GM23338 (cell line): ENCODE results near the gene PTPRN2. TPM values are rescaled to one million over a fixed set of nuclear protein-coding genes. Genes with fewer than 3 reads are reported as not detected.

Experiments used
- ATAC-seq: fragments of 200-7000 bp; cut with Tn5 transposase; 3 replicates; pipeline ENCODE4 v1.9.1; 2020
- DNase-seq: peaks from one replicate; pipeline ENCODE4 v3.0.0-alpha.2; 2015; ENCODE audit warnings: low spot score
- H2AFZ ChIP-seq: fragments of 200-600 bp; sonication (generic); 2 replicates; pipeline ENCODE4 v1.8.0; 2016; ENCODE audit warnings: antibody characterized with exemption, mild to moderate bottlenecking, moderate library complexity
- H3F3A ChIP-seq: fragments of 200-600 bp; sonication (generic); replicated peaks from 2 replicates; pipeline ENCODE4 v1.8.0; 2017; ENCODE audit warnings: antibody characterized with exemption, mixed run types, low read depth
- H3K27ac ChIP-seq: fragments of 200-600 bp; sonication (generic); 2 replicates; pipeline ENCODE4 v1.6.1; 2016; ENCODE audit warnings: low read depth
- H3K27me3 ChIP-seq: fragments of 200-600 bp; sonication (generic); 2 replicates; pipeline ENCODE4 v1.8.0; 2016; ENCODE audit warnings: mild to moderate bottlenecking, mixed run types, moderate library complexity; ENCODE audit not compliant: insufficient read depth
- H3K36me3 ChIP-seq: fragments of 200-600 bp; sonication (generic); 2 replicates; pipeline ENCODE4 v1.8.0; 2016; ENCODE audit warnings: mild to moderate bottlenecking; ENCODE audit not compliant: insufficient read depth
- H3K4me1 ChIP-seq: fragments of 200-600 bp; sonication (generic); 2 replicates; pipeline ENCODE4 v1.8.0; 2016; ENCODE audit warnings: mild to moderate bottlenecking, moderate library complexity; ENCODE audit not compliant: insufficient read depth
- H3K4me2 ChIP-seq: fragments of 200-600 bp; sonication (generic); 2 replicates; pipeline ENCODE4 v1.7.1; 2017; ENCODE audit warnings: mixed run types
- H3K4me3 ChIP-seq: fragments of 200-600 bp; sonication (generic); 2 replicates; pipeline ENCODE4 v1.6.1; 2016; ENCODE audit warnings: mixed run types
- H3K79me2 ChIP-seq: fragments of 200-600 bp; sonication (generic); replicated peaks from 2 replicates; pipeline ENCODE4 v1.8.0; 2017; ENCODE audit warnings: mild to moderate bottlenecking; ENCODE audit not compliant: insufficient read depth
- H3K9me2 ChIP-seq: fragments of 200-600 bp; sonication (generic); 2 replicates; pipeline ENCODE4 v1.8.0; 2017; ENCODE audit not compliant: insufficient read depth
- H4K20me1 ChIP-seq: fragments of 200-600 bp; sonication (generic); replicated peaks from 2 replicates; pipeline ENCODE4 v1.8.0; 2017; ENCODE audit warnings: mild to moderate bottlenecking; ENCODE audit not compliant: insufficient read depth
- H3K27ac Mint-ChIP-seq: 2 replicates; pipeline ENCODE4 v1.8.0; 2020; ENCODE audit warnings: inconsistent platforms, mild to moderate bottlenecking, moderate library complexity, mixed read lengths
- H3K27me3 Mint-ChIP-seq: 3 replicates; pipeline ENCODE4 v1.8.0; 2022; ENCODE audit warnings: low read depth, mild to moderate bottlenecking, moderate library complexity, mixed read lengths, inconsistent platforms; ENCODE audit not compliant: insufficient read depth, poor library complexity
- H3K36me3 Mint-ChIP-seq: 3 replicates; pipeline ENCODE4 v1.8.0; 2021; ENCODE audit warnings: low read depth, mild to moderate bottlenecking, inconsistent platforms, moderate library complexity, mixed read lengths
- H3K4me1 Mint-ChIP-seq: 3 replicates; pipeline ENCODE4 v1.8.0; 2020; ENCODE audit warnings: mild to moderate bottlenecking, inconsistent platforms, mixed read lengths
- H3K4me3 Mint-ChIP-seq: 3 replicates; pipeline ENCODE4 v1.8.0; 2021; ENCODE audit warnings: moderate library complexity, mild to moderate bottlenecking, inconsistent platforms, mixed read lengths
- H3K9me3 Mint-ChIP-seq: 3 replicates; pipeline ENCODE4 v1.8.0; 2020; ENCODE audit warnings: moderate library complexity, mild to moderate bottlenecking, inconsistent platforms, mixed read lengths
- JUNB ChIP-seq: IDR thresholded peaks from one replicate; pipeline ENCODE4 v1.6.1; 2016; ENCODE audit warnings: antibody characterized with exemption; ENCODE audit not compliant: unreplicated experiment
- STAT1 ChIP-seq: IDR thresholded peaks from one replicate; pipeline ENCODE4 v1.6.1; 2016; ENCODE audit warnings: antibody characterized with exemption; ENCODE audit not compliant: unreplicated experiment
- ZNF114 ChIP-seq: fragments of 250-450 bp; sonication (Bioruptor Pico); IDR thresholded peaks from 2 replicates; pipeline ENCODE4 v1.5.0; 2020; ENCODE audit warnings: mild to moderate bottlenecking, moderate library complexity
- ZNF331 ChIP-seq: fragments of 250-450 bp; sonication (Bioruptor Pico); IDR thresholded peaks from 2 replicates; pipeline ENCODE4 v1.5.0; 2020; ENCODE audit warnings: low read depth, mild to moderate bottlenecking, moderate library complexity
- polyA plus RNA-seq: library from polyadenylated mRNA; unstranded; fragments of >200 nt; fragmentation: Nextera tagmentation; extraction: Ambion mirVana; gene quantifications from 2 replicates; pipeline ENCODE4 v1.2.1, GENCODE V29; 2016
- total RNA-seq: library from RNA; depleted of rRNA; stranded (reverse); fragments of >200 nt; shearing (Covaris generic); gene quantifications from 2 replicates; pipeline ENCODE4 v1.2.3, GENCODE V29; 2014
- TF ChIP-seq, protein P1 (sequence below), 2 experiments: fragments of 200-600 bp in 1 of 2; sonication (generic) in 1 of 2; conservative IDR thresholded peaks; 2 replicates each; pipeline versions ENCODE4 v1.5.1 to v1.6.1; 2016 to 2017; ENCODE audit warnings: antibody characterized with exemption in 2 of 2, low read depth in 2 of 2, mild to moderate bottlenecking in 2 of 2, moderate library complexity in 1 of 2
- TF ChIP-seq, protein P2 (sequence below): IDR thresholded peaks from 2 replicates; pipeline ENCODE4 v1.6.1; 2016; ENCODE audit warnings: antibody characterized with exemption
- TF ChIP-seq, protein P3 (sequence below): fragments of 250-450 bp; sonication (Bioruptor Pico); IDR thresholded peaks from 2 replicates; pipeline ENCODE4 v1.5.0; 2020; ENCODE audit warnings: mild to moderate bottlenecking, moderate library complexity

PTPRN2 gene
- total and polyA plus RNA-seq, 2 experiments from 2014 or later = 0.87 to 4.0 TPM

DNA sequence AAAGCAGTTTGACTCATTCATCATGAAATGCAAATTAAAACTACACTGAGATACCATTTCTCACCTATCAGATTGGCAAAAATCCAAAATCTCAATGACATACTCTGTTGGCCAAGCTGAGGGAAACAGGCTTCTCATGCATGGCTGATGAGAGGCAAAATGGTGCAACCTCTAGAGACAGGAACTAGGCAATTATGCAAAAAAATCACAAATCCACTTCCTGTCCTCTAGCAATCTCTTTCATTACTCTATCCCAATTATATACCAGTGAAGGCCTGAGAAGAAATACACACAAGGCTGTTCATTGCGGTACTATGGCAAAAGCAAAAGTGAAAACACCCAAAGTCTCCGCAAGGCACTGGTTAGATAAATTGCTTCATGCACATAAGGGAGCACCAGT lies 25.9 kb upstream of the PTPRN2 start:
- H3K27ac Mint-ChIP-seq = peak overlapping the region; percentile 36; the same call in 1 of the 2 replicates
- peak overlapping the region; percentile 56; the same call in 1 of the 2 replicates for H3K27ac ChIP-seq
- H3K27me3 ChIP-seq = no peaks in the 10 kb centered on the region
- no peaks in the 10 kb centered on the region for H3F3A ChIP-seq
- no peak overlapping the region for H3K4me2 ChIP-seq
- peaks cover 37% of the 10 kb centered on the region for H3K4me1 Mint-ChIP-seq
- peaks cover 10% of the 10 kb centered on the region for H3K27me3 Mint-ChIP-seq
- H3K36me3 Mint-ChIP-seq = peaks cover 25% of the 10 kb centered on the region; the same call in 2 of the 3 replicates
- no peaks in the 10 kb centered on the region; the same call in 2 of the 3 replicates for H3K9me3 Mint-ChIP-seq
- H3K4me1 ChIP-seq = peaks cover 29% of the 10 kb centered on the region
- DNase-seq (no peak), ATAC-seq (no peak)
- TF ChIP-seq, protein P1, sequence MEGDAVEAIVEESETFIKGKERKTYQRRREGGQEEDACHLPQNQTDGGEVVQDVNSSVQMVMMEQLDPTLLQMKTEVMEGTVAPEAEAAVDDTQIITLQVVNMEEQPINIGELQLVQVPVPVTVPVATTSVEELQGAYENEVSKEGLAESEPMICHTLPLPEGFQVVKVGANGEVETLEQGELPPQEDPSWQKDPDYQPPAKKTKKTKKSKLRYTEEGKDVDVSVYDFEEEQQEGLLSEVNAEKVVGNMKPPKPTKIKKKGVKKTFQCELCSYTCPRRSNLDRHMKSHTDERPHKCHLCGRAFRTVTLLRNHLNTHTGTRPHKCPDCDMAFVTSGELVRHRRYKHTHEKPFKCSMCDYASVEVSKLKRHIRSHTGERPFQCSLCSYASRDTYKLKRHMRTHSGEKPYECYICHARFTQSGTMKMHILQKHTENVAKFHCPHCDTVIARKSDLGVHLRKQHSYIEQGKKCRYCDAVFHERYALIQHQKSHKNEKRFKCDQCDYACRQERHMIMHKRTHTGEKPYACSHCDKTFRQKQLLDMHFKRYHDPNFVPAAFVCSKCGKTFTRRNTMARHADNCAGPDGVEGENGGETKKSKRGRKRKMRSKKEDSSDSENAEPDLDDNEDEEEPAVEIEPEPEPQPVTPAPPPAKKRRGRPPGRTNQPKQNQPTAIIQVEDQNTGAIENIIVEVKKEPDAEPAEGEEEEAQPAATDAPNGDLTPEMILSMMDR (conservative IDR thresholded peaks at IDR 0.05; ENCODE audit: low read depth in 2 of 2) = no peak
- TF ChIP-seq, protein P2, sequence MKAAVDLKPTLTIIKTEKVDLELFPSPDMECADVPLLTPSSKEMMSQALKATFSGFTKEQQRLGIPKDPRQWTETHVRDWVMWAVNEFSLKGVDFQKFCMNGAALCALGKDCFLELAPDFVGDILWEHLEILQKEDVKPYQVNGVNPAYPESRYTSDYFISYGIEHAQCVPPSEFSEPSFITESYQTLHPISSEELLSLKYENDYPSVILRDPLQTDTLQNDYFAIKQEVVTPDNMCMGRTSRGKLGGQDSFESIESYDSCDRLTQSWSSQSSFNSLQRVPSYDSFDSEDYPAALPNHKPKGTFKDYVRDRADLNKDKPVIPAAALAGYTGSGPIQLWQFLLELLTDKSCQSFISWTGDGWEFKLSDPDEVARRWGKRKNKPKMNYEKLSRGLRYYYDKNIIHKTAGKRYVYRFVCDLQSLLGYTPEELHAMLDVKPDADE = no peak
- TF ChIP-seq, protein P3, sequence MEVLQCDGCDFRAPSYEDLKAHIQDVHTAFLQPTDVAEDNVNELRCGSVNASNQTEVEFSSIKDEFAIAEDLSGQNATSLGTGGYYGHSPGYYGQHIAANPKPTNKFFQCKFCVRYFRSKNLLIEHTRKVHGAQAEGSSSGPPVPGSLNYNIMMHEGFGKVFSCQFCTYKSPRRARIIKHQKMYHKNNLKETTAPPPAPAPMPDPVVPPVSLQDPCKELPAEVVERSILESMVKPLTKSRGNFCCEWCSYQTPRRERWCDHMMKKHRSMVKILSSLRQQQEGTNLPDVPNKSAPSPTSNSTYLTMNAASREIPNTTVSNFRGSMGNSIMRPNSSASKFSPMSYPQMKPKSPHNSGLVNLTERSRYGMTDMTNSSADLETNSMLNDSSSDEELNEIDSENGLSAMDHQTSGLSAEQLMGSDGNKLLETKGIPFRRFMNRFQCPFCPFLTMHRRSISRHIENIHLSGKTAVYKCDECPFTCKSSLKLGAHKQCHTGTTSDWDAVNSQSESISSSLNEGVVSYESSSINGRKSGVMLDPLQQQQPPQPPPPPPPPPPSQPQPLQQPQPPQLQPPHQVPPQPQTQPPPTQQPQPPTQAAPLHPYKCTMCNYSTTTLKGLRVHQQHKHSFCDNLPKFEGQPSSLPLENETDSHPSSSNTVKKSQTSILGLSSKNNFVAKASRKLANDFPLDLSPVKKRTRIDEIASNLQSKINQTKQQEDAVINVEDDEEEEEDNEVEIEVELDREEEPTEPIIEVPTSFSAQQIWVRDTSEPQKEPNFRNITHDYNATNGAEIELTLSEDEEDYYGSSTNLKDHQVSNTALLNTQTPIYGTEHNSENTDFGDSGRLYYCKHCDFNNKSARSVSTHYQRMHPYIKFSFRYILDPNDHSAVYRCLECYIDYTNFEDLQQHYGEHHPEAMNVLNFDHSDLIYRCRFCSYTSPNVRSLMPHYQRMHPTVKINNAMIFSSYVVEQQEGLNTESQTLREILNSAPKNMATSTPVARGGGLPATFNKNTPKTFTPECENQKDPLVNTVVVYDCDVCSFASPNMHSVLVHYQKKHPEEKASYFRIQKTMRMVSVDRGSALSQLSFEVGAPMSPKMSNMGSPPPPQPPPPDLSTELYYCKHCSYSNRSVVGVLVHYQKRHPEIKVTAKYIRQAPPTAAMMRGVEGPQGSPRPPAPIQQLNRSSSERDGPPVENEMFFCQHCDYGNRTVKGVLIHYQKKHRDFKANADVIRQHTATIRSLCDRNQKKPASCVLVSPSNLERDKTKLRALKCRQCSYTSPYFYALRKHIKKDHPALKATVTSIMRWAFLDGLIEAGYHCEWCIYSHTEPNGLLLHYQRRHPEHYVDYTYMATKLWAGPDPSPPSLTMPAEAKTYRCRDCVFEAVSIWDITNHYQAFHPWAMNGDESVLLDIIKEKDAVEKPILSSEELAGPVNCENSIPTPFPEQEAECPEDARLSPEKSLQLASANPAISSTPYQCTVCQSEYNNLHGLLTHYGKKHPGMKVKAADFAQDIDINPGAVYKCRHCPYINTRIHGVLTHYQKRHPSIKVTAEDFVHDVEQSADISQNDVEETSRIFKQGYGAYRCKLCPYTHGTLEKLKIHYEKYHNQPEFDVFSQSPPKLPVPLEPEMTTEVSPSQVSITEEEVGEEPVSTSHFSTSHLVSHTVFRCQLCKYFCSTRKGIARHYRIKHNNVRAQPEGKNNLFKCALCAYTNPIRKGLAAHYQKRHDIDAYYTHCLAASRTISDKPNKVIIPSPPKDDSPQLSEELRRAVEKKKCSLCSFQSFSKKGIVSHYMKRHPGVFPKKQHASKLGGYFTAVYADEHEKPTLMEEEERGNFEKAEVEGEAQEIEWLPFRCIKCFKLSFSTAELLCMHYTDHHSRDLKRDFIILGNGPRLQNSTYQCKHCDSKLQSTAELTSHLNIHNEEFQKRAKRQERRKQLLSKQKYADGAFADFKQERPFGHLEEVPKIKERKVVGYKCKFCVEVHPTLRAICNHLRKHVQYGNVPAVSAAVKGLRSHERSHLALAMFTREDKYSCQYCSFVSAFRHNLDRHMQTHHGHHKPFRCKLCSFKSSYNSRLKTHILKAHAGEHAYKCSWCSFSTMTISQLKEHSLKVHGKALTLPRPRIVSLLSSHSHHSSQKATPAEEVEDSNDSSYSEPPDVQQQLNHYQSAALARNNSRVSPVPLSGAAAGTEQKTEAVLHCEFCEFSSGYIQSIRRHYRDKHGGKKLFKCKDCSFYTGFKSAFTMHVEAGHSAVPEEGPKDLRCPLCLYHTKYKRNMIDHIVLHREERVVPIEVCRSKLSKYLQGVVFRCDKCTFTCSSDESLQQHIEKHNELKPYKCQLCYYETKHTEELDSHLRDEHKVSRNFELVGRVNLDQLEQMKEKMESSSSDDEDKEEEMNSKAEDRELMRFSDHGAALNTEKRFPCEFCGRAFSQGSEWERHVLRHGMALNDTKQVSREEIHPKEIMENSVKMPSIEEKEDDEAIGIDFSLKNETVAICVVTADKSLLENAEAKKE (CRISPR knock-in tag) = no peak
- TF ChIP-seq ZNF331 (CRISPR knock-in tag) = no peak
- TF ChIP-seq STAT1 = no peak
- TF ChIP-seq ZNF114 (CRISPR knock-in tag) = no peak
- no peak for TF ChIP-seq JUNB
- H4K20me1 ChIP-seq = no peaks in the 10 kb centered on the region
- no peak overlapping the region for H3K4me3 Mint-ChIP-seq
- H3K36me3 ChIP-seq = peaks cover 1% of the 10 kb centered on the region; the same call in 1 of the 2 replicates
- no peak overlapping the region for H2AFZ ChIP-seq
- peaks cover 1% of the 10 kb centered on the region; the same call in 1 of the 2 replicates for H3K9me2 ChIP-seq
- H3K4me3 ChIP-seq = no peak overlapping the region
- peaks cover 18% of the 10 kb centered on the region for H3K79me2 ChIP-seq
